Suprapubic skin (tissue), 4 donors: ENCODE measurements around the gene SPRN. TPM values are rescaled to one million over a fixed set of nuclear protein-coding genes. Genes with fewer than 3 reads are reported as not detected.
A peak's percentile ranks its signal among the peaks of the same experiment; 100 is the strongest.
"Not testable (repeated sequence)": the region's sequence is repeated elsewhere in the genome, so short reads cannot be mapped to it uniquely, and the experiment has no call there.

ENCODE experiments used
- DNase-seq, 2 donors: peaks; one replicate each; pipeline ENCODE4 v3.0.0-alpha.2; 2019; ENCODE audit warnings: low spot score in 2 of 2
- H3K27ac ChIP-seq: fragments of 200-600 bp; sonication (generic); one replicate; pipeline ENCODE4 v1.5.1; 2019
- H3K27me3 ChIP-seq: fragments of 200-600 bp; sonication (generic); one replicate; pipeline ENCODE4 v1.5.1; 2019
- H3K36me3 ChIP-seq: fragments of 200-600 bp; sonication (generic); one replicate; pipeline ENCODE4 v1.5.1; 2019
- H3K4me1 ChIP-seq: fragments of 200-600 bp; sonication (generic); one replicate; pipeline ENCODE4 v1.5.1; 2019
- H3K4me3 ChIP-seq: fragments of 200-600 bp; sonication (generic); one replicate; pipeline ENCODE4 v1.5.1; 2019; ENCODE audit warnings: mild to moderate bottlenecking
- H3K9me3 ChIP-seq: fragments of 200-600 bp; sonication (generic); one replicate; pipeline ENCODE4 v1.5.1; 2019
- CTCF ChIP-seq, 2 donors: fragments of 200-600 bp in 1 of 2; fragments of 450-650 bp in 1 of 2; sonication (generic) in 1 of 2; IDR thresholded peaks; one replicate each; pipeline ENCODE4 v1.5.1; 2016 to 2019; ENCODE audit warnings: antibody characterized with exemption in 2 of 2, mild to moderate bottlenecking in 1 of 2, moderate library complexity in 1 of 2
- EP300 ChIP-seq: sonication (generic); formaldehyde crosslinking; IDR thresholded peaks from one replicate; pipeline ENCODE4 v1.6.1; 2017; ENCODE audit warnings: antibody characterized with exemption
- POLR2A ChIP-seq, 2 donors: fragments of 450-650 bp; IDR thresholded peaks; one replicate each; pipeline ENCODE4 v1.6.1; 2017; ENCODE audit warnings: antibody characterized with exemption in 2 of 2, mild to moderate bottlenecking in 2 of 2, moderate library complexity in 2 of 2
- POLR2AphosphoS5 ChIP-seq, 3 donors: sonication (generic); formaldehyde crosslinking; IDR thresholded peaks; one replicate each; pipeline ENCODE4 v1.6.1; 2017; ENCODE audit warnings: antibody characterized with exemption in 3 of 3
- WGBS: methylation state at CpG from one replicate; pipeline ENCODE4 v1.1.5; 2018; 5-methylcytosine and 5-hydroxymethylcytosine counted together
- total RNA-seq, 4 donors: library from RNA; depleted of rRNA; stranded (reverse); fragments of >200 nt; gene quantifications; one replicate each; pipeline ENCODE4 v1.1.0, GENCODE V29; 2016

The SPRN gene
- total RNA-seq, 4 donors from 2014 or later = 0.23 to 0.56 TPM; not detected in 2

- Histone ChIP-seq H3K36me3 (no peaks in the 10 kb centered on the region), H3K9me3 (peaks cover 24% of the 10 kb centered on the region), H3K27me3 (no peaks in the 10 kb centered on the region), H3K27ac (no peak overlapping the region), H3K4me3 (no peak overlapping the region), H3K4me1 (no peaks in the 10 kb centered on the region)
- WGBS = 93% methylated on average over 9 of the region's 12 CpGs
- peak in 1 of 2 donors; percentile 60 for DNase-seq
- TF ChIP-seq CTCF (IDR thresholded peaks at IDR 0.05) (no peak), POLR2AphosphoS5 (IDR thresholded peaks at IDR 0.05) (no peak), EP300 (no peak), POLR2A (IDR thresholded peaks at IDR 0.05) (no peak)
Measured at GRCh38 chr10:133444342-133445267, 20.2 kb upstream of the SPRN start.

- 79% methylated on average over 13 of the region's 16 CpGs for WGBS
- DNase-seq = peak in 1 of 2 donors; percentile 70
- Histone ChIP-seq H3K27me3 (no peaks in the 10 kb centered on the region), H3K9me3 (peaks cover 12% of the 10 kb centered on the region), H3K4me1 (no peaks in the 10 kb centered on the region), H3K36me3 (no peaks in the 10 kb centered on the region), H3K4me3 (no peak overlapping the region), H3K27ac (no peak overlapping the region)
- TF ChIP-seq CTCF (IDR thresholded peaks at IDR 0.05) (no peak), POLR2A (IDR thresholded peaks at IDR 0.05) (no peak), POLR2AphosphoS5 (IDR thresholded peaks at IDR 0.05) (no peak), EP300 (no peak)
Measured at GRCh38 chr10:133442967-133443924, 18.8 kb upstream of the SPRN start.

- WGBS = 87% methylated on average over 19 of the region's 23 CpGs
- TF ChIP-seq EP300 (no peak), POLR2AphosphoS5 (IDR thresholded peaks at IDR 0.05) (no peak), POLR2A (IDR thresholded peaks at IDR 0.05) (no peak), CTCF (IDR thresholded peaks at IDR 0.05) (no peak)
- H3K27ac ChIP-seq = no peak overlapping the region
- H3K4me1 ChIP-seq = no peaks in the 10 kb centered on the region
- H3K9me3 ChIP-seq = peaks cover 3% of the 10 kb centered on the region
- H3K27me3 ChIP-seq = no peaks in the 10 kb centered on the region
- DNase-seq = peak in 1 of 2 donors; percentile 72
- H3K4me3 ChIP-seq = no peak overlapping the region
- no peaks in the 10 kb centered on the region for H3K36me3 ChIP-seq
Measured at GRCh38 chr10:133442191-133442966, 18.0 kb upstream of the SPRN start.

GRCh38 chr10:133441780-133442179 lies 17.4 kb upstream of the SPRN start:
- Histone ChIP-seq H3K9me3 (no peaks in the 10 kb centered on the region), H3K27ac (no peak overlapping the region), H3K36me3 (no peaks in the 10 kb centered on the region), H3K4me3 (no peak overlapping the region), H3K4me1 (no peaks in the 10 kb centered on the region), H3K27me3 (no peaks in the 10 kb centered on the region)
- TF ChIP-seq POLR2AphosphoS5 (IDR thresholded peaks at IDR 0.05) (no peak), CTCF (IDR thresholded peaks at IDR 0.05) (no peak), EP300 (no peak), POLR2A (IDR thresholded peaks at IDR 0.05) (no peak)
- 72% methylated on average over 5 of the region's 12 CpGs for WGBS
- peak in 1 of 2 donors; percentile 69 for DNase-seq

- H3K4me3 ChIP-seq, H3K27me3 ChIP-seq, H3K36me3 ChIP-seq, H3K4me1 ChIP-seq, H3K9me3 ChIP-seq, H3K27ac ChIP-seq: not testable (repeated sequence)
- peak in 1 of 2 donors; percentile 67 for DNase-seq
- WGBS = 95% methylated on average over 11 of the region's 21 CpGs
Measured at GRCh38 chr10:133441356-133441755, 16.9 kb upstream of the SPRN start.
